ENCODE measurements around the gene KRT7.
"Not testable (repeated sequence)": the region's sequence is repeated elsewhere in the genome, so short reads cannot be mapped to it uniquely, and the experiment has no call there.

Gene KRT7

DNA sequence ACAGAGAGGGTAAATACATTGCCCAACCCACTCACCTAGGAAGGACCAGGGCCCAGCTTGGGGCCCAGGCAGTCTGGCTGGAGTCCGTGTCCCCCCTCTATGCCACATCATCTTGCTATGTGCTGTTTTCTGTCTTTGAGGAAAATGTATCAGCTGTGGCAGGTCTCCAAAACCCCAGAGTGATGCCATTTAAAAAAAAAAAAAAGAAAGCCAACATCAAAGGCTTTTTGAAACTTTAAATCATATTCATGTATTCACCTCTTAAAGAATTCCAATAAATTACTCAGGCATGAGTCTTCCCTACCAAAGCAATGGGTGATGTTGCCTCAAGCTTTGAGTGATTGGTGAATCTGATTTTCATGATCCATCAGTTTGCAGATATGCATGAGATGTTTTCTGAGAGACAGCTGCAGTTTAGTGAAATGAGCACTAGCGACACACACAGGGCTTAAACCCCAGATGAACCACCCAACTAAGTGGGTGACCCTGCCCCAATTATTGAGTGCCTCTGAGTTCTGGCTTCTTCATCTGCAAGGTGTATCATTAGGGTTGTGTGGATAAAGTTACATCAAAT, 52.2 kb downstream of the KRT7 start:
- TF ChIP-seq, protein P1, sequence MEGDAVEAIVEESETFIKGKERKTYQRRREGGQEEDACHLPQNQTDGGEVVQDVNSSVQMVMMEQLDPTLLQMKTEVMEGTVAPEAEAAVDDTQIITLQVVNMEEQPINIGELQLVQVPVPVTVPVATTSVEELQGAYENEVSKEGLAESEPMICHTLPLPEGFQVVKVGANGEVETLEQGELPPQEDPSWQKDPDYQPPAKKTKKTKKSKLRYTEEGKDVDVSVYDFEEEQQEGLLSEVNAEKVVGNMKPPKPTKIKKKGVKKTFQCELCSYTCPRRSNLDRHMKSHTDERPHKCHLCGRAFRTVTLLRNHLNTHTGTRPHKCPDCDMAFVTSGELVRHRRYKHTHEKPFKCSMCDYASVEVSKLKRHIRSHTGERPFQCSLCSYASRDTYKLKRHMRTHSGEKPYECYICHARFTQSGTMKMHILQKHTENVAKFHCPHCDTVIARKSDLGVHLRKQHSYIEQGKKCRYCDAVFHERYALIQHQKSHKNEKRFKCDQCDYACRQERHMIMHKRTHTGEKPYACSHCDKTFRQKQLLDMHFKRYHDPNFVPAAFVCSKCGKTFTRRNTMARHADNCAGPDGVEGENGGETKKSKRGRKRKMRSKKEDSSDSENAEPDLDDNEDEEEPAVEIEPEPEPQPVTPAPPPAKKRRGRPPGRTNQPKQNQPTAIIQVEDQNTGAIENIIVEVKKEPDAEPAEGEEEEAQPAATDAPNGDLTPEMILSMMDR (IDR thresholded peaks at IDR 0.05; ENCODE audit: low read depth, low read length), result no peak
- no peak overlapping the region for H3K4me3 ChIP-seq (ENCODE audit: low read depth, low read length)

DNA sequence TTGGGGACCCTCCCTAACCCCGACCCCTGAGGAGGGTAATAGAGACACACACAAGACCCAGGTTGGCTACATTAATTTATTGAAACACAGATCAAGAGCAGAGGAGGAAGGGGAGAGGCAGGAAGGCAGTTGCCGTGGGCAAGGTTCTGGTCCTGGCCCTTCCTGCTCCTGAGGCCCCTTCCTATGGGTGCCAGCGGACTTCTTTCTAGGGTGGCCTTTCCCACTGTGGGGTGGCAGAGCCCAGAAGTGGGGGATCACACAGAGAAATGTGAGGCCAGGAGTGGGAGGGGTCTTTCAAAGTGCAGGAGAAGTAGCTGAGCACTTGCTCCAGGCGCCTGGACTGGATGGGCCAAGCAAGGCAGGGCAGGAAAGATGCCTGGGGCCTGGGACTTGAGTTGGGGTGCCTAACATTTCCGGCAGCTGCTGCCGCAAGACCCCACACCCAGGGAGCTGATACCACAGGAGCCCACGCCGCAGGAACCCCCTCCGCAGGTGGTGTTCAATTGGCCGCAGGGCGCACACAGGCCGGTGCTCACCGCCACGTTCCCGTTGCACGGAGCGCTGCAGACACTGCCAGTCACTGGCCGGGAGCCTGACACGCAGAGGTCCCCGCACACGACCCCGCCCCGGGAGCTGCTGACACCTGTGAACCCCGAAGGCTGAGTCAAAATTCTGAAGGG, 52.9 kb downstream of the KRT7 start:
- no peak overlapping the region for H3K4me3 ChIP-seq (ENCODE audit: low read depth, low read length)
- TF ChIP-seq, protein P1 (IDR thresholded peaks at IDR 0.05; ENCODE audit: low read depth, low read length), result no peak

DNA sequence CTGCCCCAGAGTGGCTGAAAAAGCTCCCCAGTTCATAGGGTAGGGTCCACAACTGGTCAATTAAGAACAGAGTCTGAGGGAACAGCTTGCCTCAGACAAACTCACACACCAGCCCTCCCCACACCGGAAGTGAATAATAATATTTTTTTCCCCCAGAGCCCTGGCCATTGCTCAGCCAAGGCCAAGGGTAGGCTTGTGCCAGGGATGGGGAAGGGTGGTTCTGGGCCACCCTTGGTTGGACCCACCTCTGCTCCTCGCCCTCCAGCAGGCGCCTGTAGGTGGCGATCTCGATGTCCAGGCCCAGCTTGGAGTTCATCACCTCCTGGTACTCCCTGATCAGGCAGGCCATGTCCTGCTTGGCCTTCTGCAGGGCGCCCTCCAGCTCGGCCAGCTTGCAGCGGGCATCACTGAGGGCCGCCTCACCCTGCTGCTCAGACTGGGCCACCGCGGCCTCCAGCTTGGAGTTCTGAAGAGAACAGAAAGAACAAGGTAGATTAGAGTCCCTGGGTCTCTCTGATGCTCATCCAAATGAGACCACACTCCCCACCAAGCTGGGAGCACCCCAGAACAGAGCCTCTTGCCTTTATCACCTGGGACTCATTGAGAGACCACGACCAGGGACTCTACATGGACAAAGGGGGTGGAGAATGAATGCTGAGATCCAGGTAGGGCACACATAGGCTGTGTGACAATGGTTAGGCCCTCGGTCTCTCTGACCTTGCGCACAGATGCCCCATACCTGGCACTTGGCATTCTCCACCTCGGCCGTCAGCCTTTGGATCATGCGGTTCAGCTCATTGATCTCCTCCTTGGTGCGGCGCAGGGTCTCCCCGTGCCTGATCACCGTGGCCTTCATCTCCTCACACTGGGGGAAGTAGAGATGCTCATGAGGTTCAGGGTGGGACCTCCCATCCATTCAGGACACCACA, 54.1 kb downstream of the KRT7 start:
- H3K4me3 ChIP-seq (ENCODE audit: low read depth, low read length), result not testable (repeated sequence)

- not testable (repeated sequence) for H3K4me3 ChIP-seq (ENCODE audit: low read depth, low read length)
Measured at GRCh38 chr12:52287816-52288805, 55.1 kb downstream of the KRT7 start.

DNA sequence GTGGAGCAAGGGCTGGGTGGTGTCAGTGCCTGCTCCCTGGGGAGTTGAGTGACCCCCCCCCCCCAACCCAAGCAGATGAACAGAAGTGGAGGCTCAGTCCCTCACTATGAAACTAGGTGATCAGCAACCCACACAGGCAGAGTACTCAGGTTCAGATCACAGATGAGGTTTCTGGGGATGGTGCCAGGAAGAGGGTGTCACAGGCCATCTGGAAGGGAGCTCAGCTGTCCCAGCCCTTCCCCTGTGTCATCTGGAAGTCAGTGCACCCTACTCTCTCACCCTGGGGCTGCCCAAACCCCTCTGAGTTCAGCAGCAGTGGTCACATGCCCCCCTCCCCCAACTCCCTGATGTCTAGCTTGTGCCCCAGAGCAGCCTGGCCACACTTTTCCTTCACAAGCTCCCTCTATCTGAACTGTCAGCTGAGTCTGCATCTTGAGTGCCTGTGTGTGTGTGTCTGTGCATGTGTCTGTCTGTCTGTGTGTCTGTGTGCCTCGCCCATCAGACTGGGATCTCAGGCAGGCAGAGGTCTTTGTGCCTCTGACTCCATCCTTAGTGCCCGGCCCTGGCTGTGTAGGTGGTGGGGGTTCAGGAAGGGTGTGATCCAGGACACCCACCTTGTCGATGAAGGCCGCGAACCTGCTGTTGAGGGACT, 57.6 kb downstream of the KRT7 start:
- not testable (repeated sequence) for H3K4me3 ChIP-seq (ENCODE audit: low read depth, low read length)

DNA sequence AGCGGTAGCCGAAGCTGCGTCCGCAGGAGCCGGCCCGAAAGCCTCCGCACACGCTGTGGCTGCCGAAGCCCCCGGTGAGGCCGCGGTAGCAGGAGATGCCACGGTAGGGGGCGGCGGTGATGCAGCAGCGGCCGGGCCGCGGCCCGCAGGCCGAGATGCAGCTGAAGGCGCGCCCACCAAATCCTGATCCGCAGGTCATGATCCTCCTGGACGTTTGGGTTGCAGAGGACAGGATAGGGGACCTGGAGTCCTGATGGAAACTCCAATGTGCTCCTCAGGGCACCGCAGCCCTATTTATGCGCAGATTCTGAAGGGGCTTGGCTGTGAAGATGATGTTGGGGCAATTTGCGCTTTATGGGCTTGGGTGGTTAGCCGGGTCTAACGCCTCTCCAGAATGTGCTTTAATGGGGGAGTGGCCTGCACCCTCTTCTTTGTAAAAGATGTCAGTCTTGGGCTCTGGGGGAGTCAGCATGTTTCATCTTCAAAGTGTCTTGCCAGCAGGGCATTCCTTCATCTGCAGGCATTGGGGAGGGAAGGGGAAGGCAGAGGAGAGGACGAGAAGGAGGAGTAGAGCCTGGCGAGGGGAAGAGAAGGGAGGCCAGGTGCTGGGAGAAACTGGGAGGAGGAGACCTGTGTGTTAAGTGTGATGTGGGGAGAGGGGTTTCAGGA, 58.4 kb downstream of the KRT7 start, which contains the start of gene KRT81:
Gene KRT81, minus strand, starts transcription at position 268 of the 669 bp plus-strand sequence. Its CDS starts 69 bp downstream, at position 199.
- no peak within 1 kb of the TSS for H3K4me3 ChIP-seq (ENCODE audit: low read depth, low read length)
- TF ChIP-seq, protein P1 (IDR thresholded peaks at IDR 0.05; ENCODE audit: low read depth, low read length), result no peak

GRCh38 chr12:52293926-52294325, 60.9 kb downstream of the KRT7 start:
- TF ChIP-seq, protein P1 (IDR thresholded peaks at IDR 0.05; ENCODE audit: low read depth, low read length), result no peak
- no peak overlapping the region for H3K4me3 ChIP-seq (ENCODE audit: low read depth, low read length)
